ENCODE results near the gene CETN2.
A peak's percentile ranks its signal among the peaks of the same experiment; 100 is the strongest.

The CETN2 gene

DNA sequence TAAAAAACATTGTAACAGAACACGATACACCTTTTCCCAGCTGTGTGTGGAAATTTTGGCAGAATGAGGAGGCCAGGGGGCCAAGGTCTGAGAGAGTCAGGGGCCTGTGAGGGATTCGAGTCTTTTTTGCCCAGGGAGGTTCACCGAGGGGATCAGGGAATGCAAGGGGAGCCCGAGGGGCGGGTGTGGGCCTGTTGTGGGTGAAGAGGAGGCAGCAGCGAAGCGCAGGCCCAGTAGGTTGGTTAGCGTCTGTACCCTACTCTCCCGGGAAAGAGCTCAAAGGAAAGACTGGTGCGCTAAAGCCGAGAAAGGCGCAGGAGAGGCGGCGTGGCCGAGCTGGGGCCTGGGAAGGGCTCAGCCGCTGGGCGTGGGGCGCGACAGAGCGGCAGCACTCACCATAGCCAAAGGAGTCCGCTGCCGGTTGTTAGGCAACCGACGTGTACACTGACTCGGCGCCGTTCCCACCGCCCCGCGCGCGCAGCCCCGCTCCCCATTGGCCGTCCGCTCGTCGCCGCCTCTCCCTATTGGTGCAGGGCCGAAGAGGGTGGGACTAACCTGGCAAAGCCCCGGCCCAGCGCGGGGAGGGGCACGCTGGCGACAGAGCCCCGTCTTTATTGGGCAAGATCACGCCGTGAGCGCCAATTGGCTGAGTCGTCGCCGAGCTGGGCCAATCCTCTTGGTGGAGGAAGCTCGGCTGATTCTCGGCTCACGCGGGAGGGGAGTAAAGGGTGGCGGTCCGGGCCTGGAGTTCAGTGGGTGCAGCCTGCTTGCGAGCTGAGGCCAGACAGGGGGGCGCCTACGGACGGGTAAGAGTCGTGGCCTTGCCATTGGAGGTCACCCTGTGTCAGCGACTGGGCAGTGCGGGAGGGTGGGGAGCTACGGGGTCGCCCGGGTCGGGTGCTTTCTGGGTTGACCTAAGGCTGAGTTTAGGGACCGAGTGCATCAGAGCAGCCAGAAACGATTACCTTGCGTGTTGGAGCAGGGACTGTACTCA lies at the start of gene CETN2, which contains the start of gene NSDHL:
TSS of gene CETN2 (minus strand) at position 446 of the 994 bp plus-strand sequence. CDS start at position 399, 47 bp downstream.
TSS of gene NSDHL (plus strand) at position 752 of the 994 bp plus-strand sequence. CDS start 15,262 bp downstream, outside the sequence.
- TF ChIP-seq POLR2A (IDR thresholded peaks at IDR 0.05; ENCODE audit: extremely low read depth, insufficient read length) = peak; percentile 60
- TF ChIP-seq, protein P1, sequence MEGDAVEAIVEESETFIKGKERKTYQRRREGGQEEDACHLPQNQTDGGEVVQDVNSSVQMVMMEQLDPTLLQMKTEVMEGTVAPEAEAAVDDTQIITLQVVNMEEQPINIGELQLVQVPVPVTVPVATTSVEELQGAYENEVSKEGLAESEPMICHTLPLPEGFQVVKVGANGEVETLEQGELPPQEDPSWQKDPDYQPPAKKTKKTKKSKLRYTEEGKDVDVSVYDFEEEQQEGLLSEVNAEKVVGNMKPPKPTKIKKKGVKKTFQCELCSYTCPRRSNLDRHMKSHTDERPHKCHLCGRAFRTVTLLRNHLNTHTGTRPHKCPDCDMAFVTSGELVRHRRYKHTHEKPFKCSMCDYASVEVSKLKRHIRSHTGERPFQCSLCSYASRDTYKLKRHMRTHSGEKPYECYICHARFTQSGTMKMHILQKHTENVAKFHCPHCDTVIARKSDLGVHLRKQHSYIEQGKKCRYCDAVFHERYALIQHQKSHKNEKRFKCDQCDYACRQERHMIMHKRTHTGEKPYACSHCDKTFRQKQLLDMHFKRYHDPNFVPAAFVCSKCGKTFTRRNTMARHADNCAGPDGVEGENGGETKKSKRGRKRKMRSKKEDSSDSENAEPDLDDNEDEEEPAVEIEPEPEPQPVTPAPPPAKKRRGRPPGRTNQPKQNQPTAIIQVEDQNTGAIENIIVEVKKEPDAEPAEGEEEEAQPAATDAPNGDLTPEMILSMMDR (IDR thresholded peaks at IDR 0.05; ENCODE audit: low read depth, low read length) = no peak
- TF ChIP-seq MYC (IDR thresholded peaks at IDR 0.05; ENCODE audit: low read depth, low read length) = peak; percentile 44; the same call in 1 of the 2 replicates
- TF ChIP-seq, protein P2, sequence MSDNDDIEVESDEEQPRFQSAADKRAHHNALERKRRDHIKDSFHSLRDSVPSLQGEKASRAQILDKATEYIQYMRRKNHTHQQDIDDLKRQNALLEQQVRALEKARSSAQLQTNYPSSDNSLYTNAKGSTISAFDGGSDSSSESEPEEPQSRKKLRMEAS (IDR thresholded peaks at IDR 0.05; ENCODE audit: low read depth, low read length) = 0 out of 2 replicates have a peak, but pooled peaks have one; percentile 4
- H3K4me3 ChIP-seq (ENCODE audit: low read depth, low read length) = peak within 1 kb of the TSS; percentile 87
- peak; percentile 96 for DNase-seq (ENCODE audit: low read depth)

DNA sequence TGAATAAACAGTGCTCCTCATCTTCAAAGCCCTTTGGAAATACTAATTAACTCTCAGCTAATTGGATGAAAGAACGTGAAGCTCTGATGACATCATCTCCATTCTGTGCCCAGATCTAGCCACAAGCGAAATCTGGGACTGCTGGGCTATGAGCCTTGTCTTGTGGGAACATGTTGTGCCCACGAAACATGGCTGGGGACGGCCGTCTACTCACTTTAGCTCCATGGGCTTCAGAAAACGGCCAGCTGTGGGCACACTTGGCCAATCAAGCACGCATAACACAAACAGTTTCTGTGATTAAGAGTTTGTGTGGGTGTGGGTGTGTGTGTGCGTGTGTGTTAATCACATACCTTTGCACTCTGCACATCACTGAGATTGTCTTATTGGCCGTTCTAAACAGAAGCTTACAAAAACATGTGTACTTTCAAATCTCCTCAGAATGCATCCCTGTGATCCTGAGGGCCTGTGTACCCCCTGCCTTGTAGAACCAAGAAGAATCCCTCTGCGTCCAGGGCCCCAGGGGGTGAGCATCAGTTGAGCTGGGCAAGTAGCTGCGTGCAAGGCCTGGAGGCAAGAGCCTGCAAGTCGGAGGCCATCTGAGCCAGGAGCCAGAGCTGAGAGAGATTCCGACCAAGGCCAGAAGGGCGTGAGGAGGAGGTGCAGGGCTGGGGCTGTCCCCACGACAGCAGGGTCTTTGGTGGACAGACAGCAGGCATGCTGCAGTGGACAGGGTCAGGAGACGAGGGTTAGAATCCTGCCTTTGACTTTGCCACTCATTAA lies 48.6 kb upstream of the CETN2 start:
- no peak for DNase-seq (ENCODE audit: low read depth)
- no peak overlapping the region for H3K4me3 ChIP-seq (ENCODE audit: low read depth, low read length)
- TF ChIP-seq, protein P1 (IDR thresholded peaks at IDR 0.05; ENCODE audit: low read depth, low read length) = no peak
- TF ChIP-seq, protein P2 (IDR thresholded peaks at IDR 0.05; ENCODE audit: low read depth, low read length) = no peak
- TF ChIP-seq MYC (IDR thresholded peaks at IDR 0.05; ENCODE audit: low read depth, low read length) (no peak), POLR2A (IDR thresholded peaks at IDR 0.05; ENCODE audit: extremely low read depth, insufficient read length) (no peak)

DNA sequence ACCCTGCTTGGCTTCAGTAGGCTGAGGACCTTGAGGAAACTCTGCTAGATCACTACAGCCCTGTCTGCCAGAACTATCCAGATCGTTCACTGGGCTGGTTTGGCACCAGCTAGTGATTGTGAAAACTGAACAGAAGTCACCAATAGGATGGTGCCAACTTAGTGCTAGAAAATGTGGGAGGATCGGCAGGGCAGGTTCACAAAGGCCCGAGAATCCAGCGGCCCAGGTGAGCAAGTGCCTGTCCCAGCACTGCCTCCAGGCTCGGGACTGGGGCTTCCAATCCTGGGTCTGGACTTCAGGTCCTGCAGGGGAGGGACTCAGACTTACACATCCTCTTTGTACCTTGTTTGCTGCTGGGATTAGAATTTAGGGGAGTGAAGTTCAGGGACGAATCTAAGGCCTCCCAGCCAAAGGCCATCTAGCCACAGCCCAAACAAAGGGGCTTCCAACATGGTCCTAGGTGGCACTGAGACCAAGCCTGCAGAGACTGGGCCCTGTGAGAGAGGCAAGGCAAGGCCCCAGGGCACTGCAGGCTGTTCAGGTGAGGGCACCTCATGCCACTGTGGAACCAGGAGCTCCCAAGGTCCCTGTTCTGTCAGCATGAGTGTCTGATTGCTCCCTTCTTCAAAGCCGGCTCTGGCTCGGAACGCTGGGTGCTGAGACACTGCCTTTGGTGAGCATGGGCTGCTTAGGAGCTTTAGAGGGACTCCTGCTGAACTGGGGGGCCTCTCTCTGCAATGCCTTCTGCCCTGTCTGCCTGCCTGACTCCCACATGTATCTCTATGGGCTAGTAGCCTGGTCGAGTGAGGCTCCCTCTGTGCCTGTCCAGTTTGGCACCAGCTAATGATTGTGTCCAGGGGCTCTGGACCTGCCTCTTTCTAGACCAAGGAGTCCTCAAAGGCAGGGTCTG lies 46.6 kb upstream of the CETN2 start:
- TF ChIP-seq, protein P1 (IDR thresholded peaks at IDR 0.05; ENCODE audit: low read depth, low read length) = no peak
- TF ChIP-seq, protein P2 (IDR thresholded peaks at IDR 0.05; ENCODE audit: low read depth, low read length) = no peak
- TF ChIP-seq MYC (IDR thresholded peaks at IDR 0.05; ENCODE audit: low read depth, low read length) = no peak
- TF ChIP-seq POLR2A (IDR thresholded peaks at IDR 0.05; ENCODE audit: extremely low read depth, insufficient read length) = no peak
- DNase-seq (ENCODE audit: low read depth) = no peak
- no peak overlapping the region for H3K4me3 ChIP-seq (ENCODE audit: low read depth, low read length)

DNA sequence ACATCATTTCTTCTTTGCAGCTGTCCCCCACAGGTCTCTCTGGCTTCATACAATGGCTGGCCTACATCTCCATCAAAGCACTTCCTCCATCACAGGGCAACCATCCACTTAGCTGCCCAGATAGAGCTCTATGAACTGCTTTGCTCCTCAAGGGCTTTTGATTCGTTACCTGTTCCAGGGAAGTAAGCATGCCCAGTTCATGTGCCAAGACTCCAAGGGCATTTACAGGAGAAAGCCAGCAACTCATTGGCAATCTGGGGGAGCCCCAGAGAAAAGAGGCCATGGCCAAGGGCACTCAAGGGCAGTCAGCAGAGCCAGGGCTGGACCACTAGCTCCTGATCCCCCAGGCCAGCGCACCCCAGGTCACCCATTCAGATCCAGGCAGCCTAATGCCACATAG lies 42.8 kb upstream of the CETN2 start:
- no peak overlapping the region for H3K4me3 ChIP-seq (ENCODE audit: low read depth, low read length)
- TF ChIP-seq, protein P2 (IDR thresholded peaks at IDR 0.05; ENCODE audit: low read depth, low read length) = no peak
- TF ChIP-seq, protein P1 (IDR thresholded peaks at IDR 0.05; ENCODE audit: low read depth, low read length) = no peak
- TF ChIP-seq POLR2A (IDR thresholded peaks at IDR 0.05; ENCODE audit: extremely low read depth, insufficient read length) = no peak
- no peak for TF ChIP-seq MYC (IDR thresholded peaks at IDR 0.05; ENCODE audit: low read depth, low read length)
- no peak for DNase-seq (ENCODE audit: low read depth)

Data from NB4 (cell line).